Retina (tissue), 1 donor: ENCODE results near the gene WFIKKN1.

Experiments used
- DNase-seq: peaks from one replicate; pipeline ENCODE4 v3.0.0-alpha.2; 2016

Gene WFIKKN1

DNA sequence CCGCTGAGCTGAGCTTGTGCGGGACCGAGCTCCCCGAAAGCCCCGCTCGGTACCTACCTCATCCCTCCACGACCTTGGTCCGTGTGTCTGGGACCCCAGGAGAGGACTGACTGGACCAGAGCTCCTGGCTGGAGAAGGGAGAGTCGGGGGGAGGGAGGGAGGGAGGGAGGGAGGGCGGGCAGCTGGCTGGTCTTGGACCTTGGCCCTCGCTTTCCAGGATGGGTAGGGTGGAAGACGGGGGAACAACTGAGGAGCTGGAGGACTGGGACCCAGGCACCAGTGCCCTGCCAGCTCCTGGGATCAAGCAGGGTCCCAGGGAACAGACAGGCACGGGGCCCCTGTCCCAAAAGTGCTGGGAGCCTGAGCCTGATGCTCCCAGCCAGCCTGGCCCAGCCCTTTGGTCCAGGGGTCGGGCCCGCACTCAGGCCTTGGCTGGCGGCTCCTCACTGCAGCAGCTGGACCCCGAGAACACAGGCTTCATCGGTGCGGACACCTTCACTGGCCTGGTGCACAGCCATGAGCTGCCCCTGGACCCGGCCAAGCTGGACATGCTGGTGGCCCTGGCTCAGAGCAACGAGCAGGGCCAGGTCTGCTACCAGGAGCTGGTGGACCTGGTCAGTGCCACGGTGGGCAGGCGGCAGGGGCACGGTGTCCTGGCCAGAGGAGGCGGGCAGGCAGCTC, 45.2 kb downstream of the WFIKKN1 start:
- no peak for DNase-seq

DNA sequence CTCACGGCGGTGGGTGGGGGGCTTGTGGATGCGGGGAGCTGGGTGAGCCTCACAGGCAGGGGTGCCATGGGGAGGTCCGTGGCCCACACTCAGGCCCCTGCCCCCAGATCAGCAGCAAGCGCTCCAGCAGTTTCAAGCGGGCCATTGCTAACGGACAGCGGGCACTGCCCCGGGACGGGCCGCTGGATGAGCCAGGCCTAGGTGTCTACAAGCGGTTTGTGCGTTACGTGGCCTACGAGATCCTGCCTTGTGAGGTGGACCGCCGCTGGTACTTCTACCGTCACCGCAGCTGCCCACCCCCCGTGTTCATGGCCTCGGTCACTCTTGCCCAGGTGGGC, 45.7 kb downstream of the WFIKKN1 start:
- no peak for DNase-seq

DNA sequence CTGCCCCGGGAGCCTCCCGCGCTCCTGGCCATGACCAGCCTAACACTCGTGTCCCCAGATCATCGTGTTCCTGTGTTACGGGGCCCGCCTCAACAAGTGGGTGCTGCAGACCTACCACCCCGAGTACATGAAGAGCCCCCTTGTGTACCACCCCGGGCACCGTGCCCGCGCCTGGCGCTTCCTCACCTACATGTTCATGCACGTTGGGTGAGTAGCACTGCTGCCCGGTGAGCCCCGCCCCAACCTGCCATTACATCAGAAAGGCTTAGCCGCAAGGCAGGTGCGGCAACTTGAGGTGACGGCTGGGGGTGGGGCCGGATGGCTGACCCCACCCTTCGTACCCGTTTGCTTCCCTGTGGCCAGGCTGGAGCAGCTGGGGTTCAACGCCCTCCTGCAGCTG, 46.1 kb downstream of the WFIKKN1 start:
- no peak for DNase-seq

DNA sequence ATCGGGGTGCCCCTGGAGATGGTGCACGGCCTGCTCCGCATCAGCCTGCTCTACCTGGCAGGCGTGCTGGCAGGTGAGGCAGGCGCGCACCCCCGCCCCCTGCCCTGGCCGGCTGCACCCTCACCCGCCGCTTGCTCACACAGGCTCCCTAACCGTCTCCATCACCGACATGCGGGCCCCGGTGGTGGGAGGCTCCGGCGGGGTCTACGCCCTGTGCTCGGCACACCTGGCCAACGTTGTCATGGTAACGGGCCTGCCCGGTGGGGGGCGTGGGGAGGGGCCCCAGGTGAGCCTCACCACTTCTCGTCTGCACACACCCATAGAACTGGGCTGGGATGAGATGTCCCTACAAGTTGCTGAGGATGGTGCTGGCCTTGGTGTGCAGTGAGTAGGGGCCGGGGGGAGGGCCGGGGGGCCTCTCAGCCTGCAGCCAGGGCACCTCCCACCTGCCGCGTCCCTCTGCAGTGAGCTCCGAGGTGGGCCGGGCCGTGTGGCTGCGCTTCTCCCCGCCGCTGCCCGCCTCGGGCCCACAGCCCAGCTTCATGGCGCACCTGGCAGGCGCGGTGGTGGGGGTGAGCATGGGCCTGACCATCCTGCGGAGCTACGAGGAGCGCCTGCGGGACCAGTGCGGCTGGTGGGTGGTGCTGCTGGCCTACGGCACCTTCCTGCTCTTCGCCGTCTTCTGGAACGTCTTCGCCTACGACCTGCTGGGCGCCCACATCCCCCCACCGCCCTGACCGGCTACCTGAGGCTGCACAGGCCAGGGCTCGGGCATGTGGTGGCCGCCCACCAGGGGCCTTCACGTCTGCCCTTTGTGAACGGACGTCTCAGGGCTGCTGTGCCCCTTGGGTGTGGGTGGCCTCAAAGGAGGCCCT, 46.8 kb downstream of the WFIKKN1 start:
- no peak for DNase-seq

DNA sequence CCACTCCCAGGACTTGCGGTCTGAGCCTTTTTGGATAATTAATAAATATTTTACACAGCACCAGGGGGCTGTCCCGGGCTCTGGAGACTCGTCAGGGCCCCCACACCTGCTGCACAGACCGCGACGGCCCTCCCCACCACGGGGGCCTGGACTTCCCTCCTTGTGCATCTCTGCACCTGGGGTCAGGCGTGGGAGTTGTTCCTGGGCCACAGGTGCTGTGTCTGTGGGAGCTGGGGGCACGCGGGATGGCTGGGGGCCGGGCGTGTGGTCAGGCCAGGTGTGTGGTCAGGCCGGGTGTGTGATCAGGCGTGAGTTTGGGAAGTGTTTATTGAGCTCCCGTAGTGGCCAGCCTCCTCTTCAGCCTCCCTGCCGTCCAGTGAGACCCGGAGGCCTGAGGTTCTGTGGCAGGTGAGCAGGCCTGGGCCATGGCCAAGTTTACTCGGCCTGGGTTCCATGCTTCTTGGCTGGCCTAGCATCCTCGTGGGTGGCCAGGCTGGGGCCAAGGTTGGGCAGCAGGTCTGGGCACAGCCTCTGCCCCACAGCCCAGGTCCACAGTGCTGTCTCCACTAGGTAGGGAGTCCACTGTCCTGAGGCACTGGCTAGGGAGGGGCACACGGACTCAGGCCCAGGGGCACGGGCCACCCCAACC, 47.5 kb downstream of the WFIKKN1 start:
- DNase-seq, result no peak

DNA sequence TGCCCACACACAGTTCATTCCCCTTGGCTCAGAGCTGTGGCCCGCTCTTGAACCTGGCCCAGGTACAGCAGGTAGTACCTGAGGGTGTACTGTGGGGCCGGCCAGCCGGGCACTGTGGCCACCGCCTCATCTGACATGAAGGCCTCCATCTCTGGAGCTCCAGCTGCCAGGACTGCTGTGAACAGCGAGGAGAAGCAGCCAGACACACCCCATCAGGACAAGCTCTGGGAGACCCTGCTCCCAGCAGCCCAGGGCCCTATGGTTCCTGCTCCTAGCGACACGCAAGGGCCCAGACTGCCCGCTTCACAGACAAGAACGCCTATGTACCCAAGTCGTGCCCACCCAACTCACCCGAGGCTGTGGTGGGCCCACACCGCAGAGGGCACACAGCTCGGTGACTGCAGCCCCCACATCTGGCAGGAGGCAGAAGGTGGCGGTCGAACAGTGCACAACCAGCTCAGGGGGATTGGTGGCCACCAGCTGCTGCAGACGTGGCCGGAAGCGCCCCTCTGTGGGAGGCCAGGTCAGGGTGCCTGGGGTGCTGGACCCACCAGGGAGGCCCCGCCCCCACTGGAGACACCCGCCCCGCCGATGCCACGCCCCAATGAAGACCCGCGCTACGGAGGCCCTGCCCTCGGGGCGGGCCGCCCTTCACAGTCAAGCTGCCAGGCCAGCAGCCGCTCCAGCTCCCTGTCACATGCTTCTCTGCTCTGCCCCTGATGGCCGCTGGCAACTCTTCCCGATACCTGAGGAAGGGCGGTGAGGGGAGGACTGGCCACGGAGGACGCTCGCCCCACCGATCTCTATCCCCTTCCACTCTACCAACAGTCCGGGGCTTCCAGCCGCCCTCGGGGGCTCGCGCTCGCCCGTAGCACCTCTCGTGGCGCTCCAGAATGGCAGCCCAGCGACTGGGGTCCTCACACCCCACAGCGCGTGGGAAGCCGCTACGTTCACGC, 48.4 kb downstream of the WFIKKN1 start:
- peak; percentile 88 for DNase-seq

DNA sequence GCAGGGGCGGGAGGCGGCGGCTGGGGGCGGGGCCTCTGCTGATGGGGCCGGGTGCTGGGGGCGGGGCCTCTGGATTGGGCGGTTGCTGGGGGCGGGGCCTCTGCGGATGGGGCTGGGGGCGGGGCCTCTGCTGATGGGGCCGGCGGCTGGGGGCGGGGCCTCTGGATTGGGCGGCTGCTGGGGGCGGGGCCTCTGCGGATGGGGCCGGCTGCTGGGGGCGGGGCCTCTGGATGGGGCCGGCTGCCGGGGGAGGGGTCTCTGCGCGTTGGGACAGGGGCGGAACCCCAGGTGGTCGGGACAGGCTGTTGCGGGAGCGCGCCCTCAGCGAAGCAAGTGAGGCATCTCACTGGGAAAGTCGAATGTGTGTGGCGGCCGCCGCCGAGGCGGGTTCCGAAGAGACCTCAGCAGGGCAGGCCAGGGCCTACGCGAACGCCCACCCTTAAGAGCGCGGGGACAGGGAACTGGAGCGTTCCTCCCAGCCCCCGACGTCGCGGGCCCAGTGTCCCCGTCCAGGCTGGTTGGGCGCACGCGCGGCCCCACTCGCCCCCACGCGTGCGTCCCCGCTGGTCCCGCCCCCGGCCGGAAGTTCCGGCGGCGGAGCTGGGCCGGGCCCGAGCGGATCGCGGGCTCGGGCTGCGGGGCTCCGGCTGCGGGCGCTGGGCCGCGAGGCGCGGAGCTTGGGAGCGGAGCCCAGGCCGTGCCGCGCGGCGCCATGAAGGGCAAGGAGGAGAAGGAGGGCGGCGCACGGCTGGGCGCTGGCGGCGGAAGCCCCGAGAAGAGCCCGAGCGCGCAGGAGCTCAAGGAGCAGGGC, 49.2 kb downstream of the WFIKKN1 start, which contains the start of gene STUB1:
STUB1 (plus strand) TSS at position 597 of the 811 bp plus-strand sequence; CDS start at position 713, 116 bp downstream.
- DNase-seq, result peak; percentile 90

DNA sequence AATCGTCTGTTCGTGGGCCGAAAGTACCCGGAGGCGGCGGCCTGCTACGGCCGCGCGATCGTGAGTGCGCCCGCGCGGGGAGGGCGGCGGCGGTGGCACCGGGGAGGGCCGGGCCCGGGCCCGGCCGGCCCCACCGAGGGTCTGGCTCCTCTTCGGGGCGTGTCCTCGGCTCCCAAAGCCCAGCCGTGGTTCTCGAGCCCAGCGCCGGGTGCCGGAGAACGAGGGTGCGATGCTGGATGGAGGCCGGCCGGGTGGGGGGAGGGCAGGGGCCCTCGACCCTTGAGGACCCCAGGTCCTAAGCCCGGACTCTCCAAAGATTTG, 49.8 kb downstream of the WFIKKN1 start:
- no peak for DNase-seq

DNA sequence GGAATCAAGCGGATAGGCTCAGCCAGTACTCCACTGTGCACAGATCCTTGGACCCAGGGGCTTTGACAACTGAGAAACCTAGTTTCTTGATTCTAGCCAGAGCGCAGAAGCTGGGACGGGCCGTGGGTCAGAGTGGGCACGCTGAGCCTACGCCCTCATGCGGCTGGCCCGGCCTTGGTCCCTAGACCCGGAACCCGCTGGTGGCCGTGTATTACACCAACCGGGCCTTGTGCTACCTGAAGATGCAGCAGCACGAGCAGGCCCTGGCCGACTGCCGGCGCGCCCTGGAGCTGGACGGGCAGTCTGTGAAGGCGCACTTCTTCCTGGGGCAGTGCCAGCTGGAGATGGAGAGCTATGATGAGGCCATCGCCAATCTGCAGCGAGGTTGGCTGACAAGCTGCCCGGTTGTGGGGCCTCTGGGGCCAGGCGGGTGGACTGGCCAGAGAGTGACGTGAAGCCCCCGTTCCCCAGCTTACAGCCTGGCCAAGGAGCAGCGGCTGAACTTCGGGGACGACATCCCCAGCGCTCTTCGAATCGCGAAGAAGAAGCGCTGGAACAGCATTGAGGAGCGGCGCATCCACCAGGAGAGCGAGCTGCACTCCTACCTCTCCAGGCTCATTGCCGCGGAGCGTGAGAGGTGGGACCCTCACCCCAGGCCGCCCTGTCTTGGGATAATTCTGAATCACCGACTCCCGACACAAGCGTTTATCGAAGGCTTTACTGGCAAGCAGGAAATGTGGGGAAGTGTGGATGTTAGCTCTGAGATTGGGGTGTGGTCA, 50.4 kb downstream of the WFIKKN1 start:
- no peak for DNase-seq

DNA sequence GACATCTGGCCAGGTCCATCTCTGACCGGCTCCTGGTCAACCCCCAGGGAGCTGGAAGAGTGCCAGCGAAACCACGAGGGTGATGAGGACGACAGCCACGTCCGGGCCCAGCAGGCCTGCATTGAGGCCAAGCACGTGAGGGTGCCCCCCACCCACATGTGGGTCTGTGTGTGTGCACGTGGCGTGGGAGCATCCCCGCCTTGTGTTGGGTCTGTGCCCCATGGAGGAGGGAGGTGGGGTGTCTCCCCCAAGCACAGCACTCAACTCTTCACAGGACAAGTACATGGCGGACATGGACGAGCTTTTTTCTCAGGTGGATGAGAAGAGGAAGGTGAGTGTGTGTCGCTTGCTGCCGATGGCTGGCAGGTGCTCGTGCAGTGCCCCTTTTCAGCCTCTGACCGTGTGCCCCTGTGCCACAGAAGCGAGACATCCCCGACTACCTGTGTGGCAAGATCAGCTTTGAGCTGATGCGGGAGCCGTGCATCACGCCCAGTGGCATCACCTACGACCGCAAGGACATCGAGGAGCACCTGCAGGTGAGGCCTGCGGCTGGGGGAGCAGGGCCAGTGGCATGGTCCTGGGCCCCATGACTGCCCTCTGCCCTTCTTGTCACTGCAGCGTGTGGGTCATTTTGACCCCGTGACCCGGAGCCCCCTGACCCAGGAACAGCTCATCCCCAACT, 51.1 kb downstream of the WFIKKN1 start:
- no peak for DNase-seq

DNA sequence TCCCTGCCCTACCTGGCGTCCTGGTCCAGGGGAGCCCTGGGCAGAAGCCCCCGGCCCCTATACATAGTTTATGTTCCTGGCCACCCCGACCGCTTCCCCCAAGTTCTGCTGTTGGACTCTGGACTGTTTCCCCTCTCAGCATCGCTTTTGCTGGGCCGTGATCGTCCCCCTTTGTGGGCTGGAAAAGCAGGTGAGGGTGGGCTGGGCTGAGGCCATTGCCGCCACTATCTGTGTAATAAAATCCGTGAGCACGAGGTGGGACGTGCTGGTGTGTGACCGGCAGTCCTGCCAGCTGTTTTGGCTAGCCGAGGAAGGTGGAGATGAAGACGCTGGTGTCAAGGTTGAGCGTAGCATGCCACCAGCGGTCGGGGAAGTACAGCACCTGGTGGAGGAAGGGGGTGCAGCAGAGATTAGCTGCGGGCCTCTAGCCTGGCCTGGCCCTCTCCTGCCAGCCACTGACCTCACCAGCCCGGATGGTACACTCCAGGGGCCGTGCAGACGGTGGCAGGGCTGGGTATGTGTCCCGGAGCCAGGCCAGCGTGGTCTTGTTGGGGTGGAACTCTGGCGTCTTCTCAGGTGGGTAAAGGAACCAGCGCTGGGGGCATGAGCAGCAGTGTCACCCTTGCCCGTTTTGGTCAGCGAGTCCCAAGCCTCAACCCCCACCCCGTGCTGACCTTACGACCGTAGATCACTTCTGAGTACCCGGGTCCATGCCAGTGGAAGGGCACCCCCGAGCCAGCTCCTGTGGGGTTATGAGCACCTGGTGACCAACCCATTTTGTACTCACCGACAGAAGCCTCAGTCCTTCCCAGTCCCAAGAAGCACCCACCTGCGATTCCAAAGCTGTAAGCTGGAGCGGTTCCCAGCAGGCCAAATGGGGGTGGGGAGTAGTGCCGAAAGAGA, 52.0 kb downstream of the WFIKKN1 start:
- DNase-seq, result no peak

DNA sequence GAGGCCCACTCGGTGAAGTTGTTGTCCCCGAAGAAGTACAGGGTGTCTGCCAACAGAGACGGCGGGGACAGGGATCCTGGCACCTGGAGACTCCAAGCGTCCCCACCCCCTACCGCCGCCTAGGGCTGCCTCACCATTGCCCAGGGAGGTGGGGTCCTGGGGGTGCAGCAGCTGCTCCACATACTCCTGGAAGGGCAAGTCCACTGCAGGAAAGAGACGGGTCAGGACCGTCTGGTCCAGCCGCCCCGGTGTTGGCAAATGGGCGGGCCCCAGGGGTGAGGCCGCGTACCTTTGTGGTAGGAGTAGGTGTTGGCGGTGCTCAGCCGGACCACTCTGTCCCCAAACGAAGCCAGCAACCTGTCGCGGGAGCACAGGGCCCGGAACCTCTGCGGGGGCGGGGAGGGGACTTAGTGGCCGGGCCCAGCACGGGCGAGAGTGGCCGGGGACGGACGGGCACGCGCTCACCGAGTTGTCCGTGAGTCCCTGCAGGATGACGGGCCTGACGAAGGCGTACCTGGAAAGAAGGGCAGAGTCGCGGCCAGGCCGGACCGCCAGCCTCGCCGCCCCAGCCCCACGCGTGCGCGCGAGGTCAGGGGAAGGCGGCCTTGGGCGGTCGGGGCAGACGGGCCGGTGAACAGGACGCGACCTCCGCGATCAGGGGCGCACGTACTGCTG, 52.7 kb downstream of the WFIKKN1 start:
- no peak for DNase-seq
